ENCODE results near the gene SPRYD3.
"Not testable (repeated sequence)": the region's sequence is repeated elsewhere in the genome, so short reads cannot be mapped to it uniquely, and the experiment has no call there.

SPRYD3 gene, protein sequence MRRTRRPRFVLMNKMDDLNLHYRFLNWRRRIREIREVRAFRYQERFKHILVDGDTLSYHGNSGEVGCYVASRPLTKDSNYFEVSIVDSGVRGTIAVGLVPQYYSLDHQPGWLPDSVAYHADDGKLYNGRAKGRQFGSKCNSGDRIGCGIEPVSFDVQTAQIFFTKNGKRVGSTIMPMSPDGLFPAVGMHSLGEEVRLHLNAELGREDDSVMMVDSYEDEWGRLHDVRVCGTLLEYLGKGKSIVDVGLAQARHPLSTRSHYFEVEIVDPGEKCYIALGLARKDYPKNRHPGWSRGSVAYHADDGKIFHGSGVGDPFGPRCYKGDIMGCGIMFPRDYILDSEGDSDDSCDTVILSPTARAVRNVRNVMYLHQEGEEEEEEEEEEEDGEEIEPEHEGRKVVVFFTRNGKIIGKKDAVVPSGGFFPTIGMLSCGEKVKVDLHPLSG

DNA sequence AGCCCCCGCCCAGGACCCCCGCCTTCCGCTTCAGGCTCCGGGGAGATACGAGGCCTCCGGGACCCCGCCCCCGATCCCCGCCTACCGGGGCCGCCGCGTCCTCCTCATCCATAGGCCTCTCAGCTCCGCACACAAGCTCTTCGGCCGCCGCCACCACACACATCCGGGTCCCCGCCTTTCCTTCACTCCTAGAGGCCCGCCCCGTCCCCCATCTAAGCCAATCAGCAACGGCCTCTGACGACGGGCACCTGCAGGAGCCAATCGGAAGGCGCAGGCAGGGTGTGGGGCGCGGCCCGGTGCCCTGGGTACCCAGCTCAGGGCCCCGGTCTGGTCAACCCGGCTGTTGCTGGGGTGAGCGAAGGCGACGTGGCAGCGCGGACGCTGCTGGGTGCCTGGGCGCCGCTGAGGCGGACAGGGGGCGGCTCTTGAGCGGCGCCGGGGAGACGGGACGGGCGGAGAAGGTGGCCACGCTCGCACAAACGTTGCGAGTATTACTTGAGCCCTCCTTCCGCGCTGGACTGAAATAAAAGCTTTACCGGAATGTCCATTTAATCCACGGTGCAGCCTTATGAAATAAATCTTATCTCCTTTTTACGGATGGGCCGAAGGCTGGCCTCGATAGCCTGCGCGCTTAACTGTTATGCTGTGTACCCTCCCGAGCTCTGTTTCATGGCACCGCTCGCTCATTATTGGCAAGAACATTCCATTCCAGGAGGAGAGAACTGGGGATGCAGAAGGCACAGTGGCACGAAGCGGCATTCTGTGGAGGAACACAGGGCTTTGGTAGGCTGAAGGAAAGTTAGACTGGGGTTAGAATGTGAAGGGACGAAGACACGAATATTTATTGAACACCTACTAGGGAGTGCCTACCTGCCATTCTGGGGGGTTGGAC, at the start of gene SPRYD3:
SPRYD3 (minus strand) TSS at position 165 of the 892 bp plus-strand sequence; CDS start at position 108, 57 bp downstream.
- DNase-seq = peak; percentile 96

GRCh38 chr12:53127169-53127568, 48.0 kb upstream of the SPRYD3 start:
- no peak for DNase-seq

GRCh38 chr12:53124352-53124723, 45.1 kb upstream of the SPRYD3 start:
- DNase-seq = no peak

GRCh38 chr12:53123578-53124351, 44.6 kb upstream of the SPRYD3 start:
- no peak for DNase-seq

DNA sequence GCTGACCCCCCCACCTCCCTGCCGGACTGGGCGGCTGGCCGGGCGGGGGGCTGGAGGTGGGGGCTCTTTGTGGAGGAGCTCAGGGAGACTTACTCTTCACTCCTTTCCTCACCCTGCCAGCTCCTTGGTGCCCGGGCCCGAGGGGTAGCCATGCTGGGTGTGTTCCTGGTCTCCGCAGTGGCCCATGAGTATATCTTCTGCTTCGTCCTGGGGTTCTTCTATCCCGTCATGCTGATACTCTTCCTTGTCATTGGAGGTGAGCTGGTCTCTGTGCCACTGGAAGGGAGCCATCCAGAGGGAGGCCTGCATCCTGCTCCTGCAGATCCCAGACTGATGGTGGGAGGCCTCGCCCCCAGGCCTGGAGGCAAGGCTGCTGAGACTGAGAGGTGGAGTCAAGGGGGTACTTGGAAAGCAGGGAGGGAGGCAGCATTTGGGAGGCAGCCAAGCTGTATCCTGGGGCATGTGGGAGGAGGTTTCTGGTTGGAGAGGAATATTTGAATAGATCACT, 43.8 kb upstream of the SPRYD3 start:
- DNase-seq = no peak

DNA sequence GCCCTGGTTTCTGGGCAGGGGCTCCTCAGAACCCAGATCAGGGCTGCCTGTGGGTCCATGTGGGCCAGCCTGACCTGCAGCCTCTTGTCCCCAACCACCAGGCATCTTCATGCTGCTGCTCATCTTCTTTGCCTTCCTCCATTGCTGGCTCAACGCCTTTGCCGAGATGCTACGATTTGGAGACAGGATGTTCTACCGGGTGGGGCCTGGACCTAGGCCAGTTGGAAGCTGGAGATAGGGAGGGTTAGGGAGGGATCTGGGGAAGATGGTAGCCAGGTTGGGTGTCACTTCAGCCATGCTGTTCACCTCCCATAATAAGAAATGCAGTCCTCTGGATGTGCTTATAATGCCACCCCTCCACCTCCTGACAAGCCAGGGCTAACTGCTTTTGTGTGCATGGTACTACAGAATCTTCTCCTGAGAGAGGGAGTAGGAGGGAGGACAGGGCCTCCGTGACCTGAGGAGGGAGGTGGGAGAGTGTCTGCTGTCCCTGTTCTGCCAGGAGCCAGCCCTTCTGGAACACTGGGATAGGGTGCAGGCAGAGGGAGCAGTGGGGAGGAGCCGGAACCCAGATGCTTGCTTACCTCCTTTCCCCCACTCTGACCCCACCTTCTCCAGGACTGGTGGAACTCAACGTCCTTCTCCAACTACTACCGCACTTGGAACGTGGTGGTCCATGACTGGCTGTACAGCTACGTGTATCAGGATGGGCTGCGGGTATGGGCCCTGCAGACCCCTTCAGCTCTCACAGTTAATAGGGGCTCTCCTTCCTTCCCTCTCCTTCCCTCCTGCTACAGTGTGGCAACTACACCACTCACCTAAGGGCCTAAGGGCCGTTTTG, 41.7 kb upstream of the SPRYD3 start:
- no peak for DNase-seq

- no peak for DNase-seq
These were observed 39.6 kb upstream of the SPRYD3 start for GRCh38 chr12:53118751-53119300.

GRCh38 chr12:53115891-53116648, 36.9 kb upstream of the SPRYD3 start:
- no peak for DNase-seq

DNA sequence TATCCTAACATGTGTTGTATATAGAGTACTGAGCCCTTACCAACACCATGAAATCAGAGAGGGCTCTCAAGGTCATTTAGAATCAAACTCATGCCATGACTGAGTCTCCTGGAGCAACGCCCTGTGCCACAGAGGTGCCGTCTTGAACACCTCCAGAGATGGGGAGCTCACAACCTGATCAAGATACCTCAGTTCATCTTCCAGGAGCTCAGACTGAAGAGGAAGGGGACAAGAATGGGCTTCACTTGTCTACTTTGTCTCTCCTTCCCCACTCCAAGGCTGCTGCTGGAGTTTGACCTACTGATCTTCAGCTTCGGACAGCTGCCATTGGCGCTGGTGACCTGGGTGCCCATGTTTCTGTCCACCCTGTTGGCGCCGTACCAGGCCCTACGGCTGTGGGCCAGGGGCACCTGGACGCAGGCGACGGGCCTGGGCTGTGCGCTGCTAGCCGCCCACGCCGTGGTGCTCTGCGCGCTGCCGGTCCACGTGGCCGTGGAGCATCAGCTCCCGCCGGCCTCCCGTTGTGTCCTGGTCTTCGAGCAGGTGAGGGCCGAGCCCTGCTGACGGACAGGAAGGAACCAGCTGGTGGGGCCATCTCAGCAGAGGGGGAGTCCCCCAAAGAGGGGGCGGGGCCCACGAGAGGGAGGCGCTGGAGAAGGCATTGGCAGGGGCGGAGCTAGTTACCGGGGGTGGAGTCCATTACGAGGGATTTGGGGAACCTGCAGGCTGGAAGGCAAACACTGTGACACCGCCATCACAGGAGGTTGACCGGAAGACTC, 36.1 kb upstream of the SPRYD3 start:
- DNase-seq = no peak

- DNase-seq = no peak
These were observed 34.8 kb upstream of the SPRYD3 start for GRCh38 chr12:53113951-53114350.

DNA sequence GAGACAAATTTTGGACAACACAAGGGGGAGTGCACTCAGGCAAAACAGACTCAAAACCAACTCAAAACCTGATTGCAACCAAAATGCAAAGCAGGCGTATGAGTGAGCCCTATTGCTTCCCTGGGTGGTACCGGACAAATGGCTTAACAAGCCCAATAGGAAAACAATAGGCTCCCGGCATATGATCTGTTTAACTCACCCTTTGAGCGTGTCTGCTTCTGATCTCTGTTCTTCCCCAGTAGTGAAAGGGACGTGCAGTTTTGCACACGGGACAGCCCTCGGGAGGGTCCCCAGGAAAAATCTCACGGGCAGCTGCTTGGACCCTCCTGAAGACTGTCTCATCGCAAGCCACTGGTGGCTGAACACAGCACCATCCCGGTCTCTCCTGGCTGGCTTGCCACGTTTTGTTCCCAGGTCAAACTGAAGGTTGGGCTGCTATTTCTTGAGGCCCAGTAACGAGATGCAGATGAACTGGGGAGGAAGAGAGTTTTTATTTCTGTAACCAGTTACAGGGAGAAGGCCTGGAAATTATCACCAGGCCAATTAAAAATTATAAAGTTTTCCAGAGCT, 34.0 kb upstream of the SPRYD3 start:
- no peak for DNase-seq

DNA sequence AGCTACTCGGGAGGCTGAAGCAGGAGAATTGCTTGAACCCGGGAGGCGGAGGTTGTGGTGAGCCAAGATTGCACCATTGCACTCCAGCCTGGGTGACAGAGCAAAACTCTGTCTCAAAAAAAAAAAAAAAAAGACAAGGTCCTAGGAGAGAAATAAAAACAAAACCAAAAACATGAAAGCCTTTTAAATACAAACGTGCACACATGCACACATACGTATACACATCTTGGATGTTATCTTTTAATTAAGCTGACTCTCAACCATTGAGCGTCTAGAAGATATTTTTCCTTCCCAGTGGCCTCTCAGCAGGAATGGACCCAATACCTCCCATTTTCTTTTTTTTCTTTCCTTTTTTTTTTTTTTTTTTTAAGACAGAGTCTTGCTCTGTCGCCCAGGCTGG, 33.2 kb upstream of the SPRYD3 start:
- not testable (repeated sequence) for DNase-seq

GRCh38 chr12:53107122-53107521, 27.9 kb upstream of the SPRYD3 start:
- DNase-seq = no peak

GRCh38 chr12:53105712-53106439, 26.7 kb upstream of the SPRYD3 start:
- DNase-seq = no peak

GRCh38 chr12:53105256-53105655, 26.1 kb upstream of the SPRYD3 start:
- no peak for DNase-seq

- no peak for DNase-seq
These were observed 24.7 kb upstream of the SPRYD3 start for GRCh38 chr12:53103860-53104305.

GRCh38 chr12:53102883-53103807, 24.0 kb upstream of the SPRYD3 start, which contains the start of gene SOAT2:
TSS of gene SOAT2 (plus strand) at chr12:53103486. CDS start at chr12:53103578, 92 bp downstream.
- peak; percentile 55 for DNase-seq
